MCF 10A (cell line): ENCODE results near the gene RTF2. TPM values are rescaled to one million over a fixed set of nuclear protein-coding genes. Genes with fewer than 3 reads are reported as not detected.

ENCODE experiments used
- BruUV-seq: library from RNA; stranded (reverse); fragments of 400-500 nt; replicated peaks from 2 replicates; lab custom pipeline; 2021; lab: Mats Ljungman, UMichigan
- CTCF ChIA-PET: fragments of 300-600 bp; sonication (Branson Sonifier 250); formaldehyde crosslinking; extraction: SDS; loops from one replicate; lab custom pipeline; 2021; ENCODE audit warnings: antibody characterized with exemption, inconsistent platforms; lab: Yijun Ruan, JAX
- POLR2A ChIA-PET: fragments of 300-600, 350-650 bp; sonication (Branson Sonifier 250); formaldehyde crosslinking; extraction: SDS; loops from one replicate; lab custom pipeline; 2020; ENCODE audit warnings: antibody characterized with exemption, inconsistent platforms; lab: Yijun Ruan, JAX
- DNase-seq: peaks from one replicate; pipeline ENCODE4 v3.0.0-alpha.2; 2018; ENCODE audit not compliant: unreplicated experiment
- H3K27ac Mint-ChIP-seq: one replicate; pipeline ENCODE4 v1.8.0; 2022; ENCODE audit warnings: mild to moderate bottlenecking, low read depth, mixed read lengths; ENCODE audit not compliant: unreplicated experiment
- H3K27me3 Mint-ChIP-seq: one replicate; pipeline ENCODE4 v1.8.0; 2022; ENCODE audit warnings: mixed read lengths; ENCODE audit not compliant: insufficient read depth, unreplicated experiment
- H3K36me3 Mint-ChIP-seq: one replicate; pipeline ENCODE4 v1.8.0; 2022; ENCODE audit warnings: mild to moderate bottlenecking, moderate library complexity, mixed read lengths; ENCODE audit not compliant: insufficient read depth, unreplicated experiment
- H3K4me1 Mint-ChIP-seq: one replicate; pipeline ENCODE4 v1.8.0; 2022; ENCODE audit warnings: mixed read lengths; ENCODE audit not compliant: insufficient read depth, unreplicated experiment
- H3K4me3 Mint-ChIP-seq: one replicate; pipeline ENCODE4 v1.8.0; 2022; ENCODE audit warnings: mild to moderate bottlenecking, moderate library complexity, mixed read lengths; ENCODE audit not compliant: unreplicated experiment
- H3K9me3 Mint-ChIP-seq: one replicate; pipeline ENCODE4 v1.8.0; 2022; ENCODE audit warnings: mixed read lengths; ENCODE audit not compliant: unreplicated experiment
- CTCF ChIP-seq: fragments of 200-600 bp; IDR thresholded peaks from one replicate; pipeline ENCODE4 v1.8.0; 2022; ENCODE audit warnings: antibody characterized with exemption, mild to moderate bottlenecking; ENCODE audit not compliant: unreplicated experiment
- intact Hi-C: fragments of 100-400 bp; cut with micrococcal nuclease; formaldehyde crosslinking; loops from 2 replicates; pipeline ENCODE4 v1.14.1; 2022
- total RNA-seq: library from RNA; stranded (reverse); gene quantifications from 2 replicates; pipeline ENCODE4 v1.2.3, GENCODE V29; 2022

The RTF2 gene
- total RNA-seq, 1 experiment from 2014 or later: 66.4 TPM

DNA sequence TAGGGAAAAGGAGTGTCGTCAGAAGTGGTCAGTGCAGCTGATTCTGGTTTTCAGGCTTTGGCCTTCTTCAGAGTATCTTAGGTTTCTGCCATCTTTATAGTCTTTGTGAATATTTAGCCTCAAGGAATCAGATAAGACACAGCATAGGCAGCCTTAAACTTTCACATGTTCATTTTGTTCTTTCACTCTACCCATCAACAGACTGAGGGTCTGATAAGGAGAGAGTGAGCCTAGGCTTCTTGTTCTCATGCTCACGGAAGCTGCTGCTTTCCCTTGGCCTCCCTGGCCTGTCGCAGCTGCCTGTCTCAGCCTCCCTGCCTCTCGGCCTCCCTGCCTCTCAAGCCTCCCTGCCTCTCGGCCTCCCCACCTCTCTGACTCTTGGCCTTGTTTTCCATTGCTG is 20.1 kb downstream of the RTF2 start:
- no peak for DNase-seq
- H3K9me3 Mint-ChIP-seq: no peaks in the 10 kb centered on the region
- no peaks in the 10 kb centered on the region for H3K4me1 Mint-ChIP-seq
- TF ChIP-seq CTCF: no peak
- intact Hi-C loops: no loop called here
- H3K27me3 Mint-ChIP-seq: no peaks in the 10 kb centered on the region
- BruUV-seq: no TSS peak
- H3K4me3 Mint-ChIP-seq: no peak overlapping the region
- ChIA-PET CTCF (interaction anchor here (0.6 to 1.0 kb wide), 3 partner anchors 61 to 91 kb away, joined by 3 to 5 read pairs (median 3); no protein-coding TSS in a partner anchor), POLR2A (no interaction called here)
- peaks cover 91% of the 10 kb centered on the region for H3K36me3 Mint-ChIP-seq
- no peak overlapping the region for H3K27ac Mint-ChIP-seq

- no peak for DNase-seq
- H3K27ac Mint-ChIP-seq: no peak overlapping the region
- H3K27me3 Mint-ChIP-seq: no peaks in the 10 kb centered on the region
- peaks cover 48% of the 10 kb centered on the region for H3K36me3 Mint-ChIP-seq
- no peaks in the 10 kb centered on the region for H3K4me1 Mint-ChIP-seq
- no TSS peak for BruUV-seq
- H3K9me3 Mint-ChIP-seq: peaks cover 8% of the 10 kb centered on the region
- intact Hi-C loops: no loop called here
- no peak for TF ChIP-seq CTCF
- no peak overlapping the region for H3K4me3 Mint-ChIP-seq
- CTCF ChIA-PET: interaction anchor here (0.7 to 0.9 kb wide), 3 partner anchors 14 to 473 kb away, joined by 3 to 4 read pairs (median 3); no protein-coding TSS in a partner anchor
- POLR2A ChIA-PET: interaction anchor here (0.7 to 0.9 kb wide), 2 partner anchors 46 to 74 kb away, joined by 3 to 4 read pairs; no protein-coding TSS in a partner anchor
Measured at GRCh38 chr20:56501116-56501515, 32.7 kb downstream of the RTF2 start.

DNA sequence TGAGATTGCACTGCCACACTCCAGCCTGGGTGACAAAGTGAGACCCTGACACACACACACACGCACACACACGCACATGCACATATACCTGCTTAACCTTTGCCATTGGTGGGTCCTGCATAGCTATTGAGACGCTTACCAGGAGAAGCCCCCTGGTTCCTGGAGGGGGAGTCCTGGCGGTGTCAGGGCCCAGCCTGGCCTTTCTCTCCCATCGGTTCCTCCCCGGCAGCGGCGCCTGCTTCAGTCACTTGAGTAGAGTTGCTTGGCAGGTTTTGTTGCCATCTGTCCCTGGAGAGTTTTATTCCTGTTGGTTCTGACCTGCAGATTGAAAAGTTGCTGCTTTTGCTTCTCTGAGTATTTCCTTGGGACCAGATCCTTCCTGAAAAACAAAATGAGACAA is 35.5 kb downstream of the RTF2 start:
- H3K27ac Mint-ChIP-seq: no peak overlapping the region

More for the DNA sequence above, 35.5 kb downstream of the RTF2 start:
- no peak for TF ChIP-seq CTCF
- POLR2A ChIA-PET: no interaction called here
- no peaks in the 10 kb centered on the region for H3K4me1 Mint-ChIP-seq
- CTCF ChIA-PET: interaction anchor here (0.6 to 2.7 kb wide), 4 partner anchors 12 to 31 kb away, joined by 3 to 13 read pairs (median 3); no protein-coding TSS in a partner anchor
- intact Hi-C loops: no loop called here
- BruUV-seq: no TSS peak
- H3K36me3 Mint-ChIP-seq: peaks cover 33% of the 10 kb centered on the region
- H3K9me3 Mint-ChIP-seq: no peaks in the 10 kb centered on the region
- H3K27me3 Mint-ChIP-seq: no peaks in the 10 kb centered on the region
- no peak for DNase-seq
- no peak overlapping the region for H3K4me3 Mint-ChIP-seq
